CD4-positive, alpha-beta memory T cell (primary cell): Measurements from ENCODE around the gene FBXW8. TPM values are rescaled to one million over a fixed set of nuclear protein-coding genes. Genes with fewer than 3 reads are reported as not detected.

Experiments
- CTCF ChIA-PET: fragments of 350-600 bp; sonication (Branson Sonifier 250); formaldehyde crosslinking; loops from one replicate; lab custom pipeline; 2021; ENCODE audit warnings: inconsistent platforms; ENCODE audit not compliant: partially characterized antibody; lab: Charles Lee
- POLR2A ChIA-PET: fragments of 350-600 bp; sonication (Branson Sonifier 250); formaldehyde crosslinking; loops from one replicate; lab custom pipeline; 2021; ENCODE audit not compliant: partially characterized antibody; lab: Charles Lee
- DNase-seq, 5 donors: peaks; one replicate each; pipeline versions ENCODE4 v3.0.0 to v3.0.0-alpha.2; 2020 to 2022; ENCODE audit warnings: mixed read lengths in 1 of 5
- H3K27ac ChIP-seq: one replicate; pipeline ENCODE4 v1.7.0; 2013; ENCODE audit warnings: low read depth, low read length
- H3K27me3 ChIP-seq: 2 replicates; pipeline ENCODE4 v1.7.0; 2013; ENCODE audit warnings: mild to moderate bottlenecking, low read length, moderate library complexity; ENCODE audit not compliant: insufficient read depth
- H3K36me3 ChIP-seq: 2 replicates; pipeline ENCODE4 v1.7.0; 2013; ENCODE audit warnings: mild to moderate bottlenecking, low read length, moderate library complexity; ENCODE audit not compliant: insufficient read depth
- H3K4me1 ChIP-seq: 2 replicates; pipeline ENCODE4 v1.7.0; 2013; ENCODE audit warnings: mild to moderate bottlenecking, low read length, moderate library complexity; ENCODE audit not compliant: insufficient read depth
- H3K4me3 ChIP-seq, 2 donors: one replicate each; pipeline ENCODE4 v1.7.0; 2013; ENCODE audit warnings: low read length in 2 of 2, mild to moderate bottlenecking in 1 of 2
- H3K9me3 ChIP-seq, 2 donors: one replicate each; pipeline ENCODE4 v1.7.0; 2013; ENCODE audit warnings: low read length in 2 of 2, control low read depth in 1 of 2; ENCODE audit not compliant: control insufficient read depth in 1 of 2
- H3K27ac Mint-ChIP-seq, 7 donors: one replicate each; pipeline ENCODE4 v1.8.0; 2020 to 2021; ENCODE audit warnings: mixed read lengths in 7 of 7, mild to moderate bottlenecking in 6 of 7, inconsistent platforms in 3 of 7, moderate library complexity in 3 of 7
- H3K27me3 Mint-ChIP-seq, 2 donors: one replicate each; pipeline ENCODE4 v1.8.0; 2020 to 2021; ENCODE audit warnings: mixed read lengths in 2 of 2
- H3K36me3 Mint-ChIP-seq, 2 donors: one replicate each; pipeline ENCODE4 v1.8.0; 2020 to 2021; ENCODE audit warnings: mixed read lengths in 2 of 2, inconsistent platforms in 1 of 2, mild to moderate bottlenecking in 1 of 2
- H3K4me1 Mint-ChIP-seq, 4 donors: one replicate each; pipeline ENCODE4 v1.8.0; 2020 to 2021; ENCODE audit warnings: mixed read lengths in 4 of 4, mild to moderate bottlenecking in 1 of 4
- H3K4me3 Mint-ChIP-seq, 8 donors: one replicate each; pipeline ENCODE4 v1.8.0; 2020 to 2021; ENCODE audit warnings: mixed read lengths in 8 of 8, mild to moderate bottlenecking in 7 of 8, moderate library complexity in 6 of 8, inconsistent platforms in 3 of 8
- H3K9me3 Mint-ChIP-seq, 8 donors: one replicate each; pipeline ENCODE4 v1.8.0; 2020 to 2021; ENCODE audit warnings: mixed read lengths in 8 of 8, mild to moderate bottlenecking in 5 of 8, inconsistent platforms in 3 of 8, moderate library complexity in 1 of 8
- intact Hi-C: fragments of 100-400 bp; cut with micrococcal nuclease; formaldehyde crosslinking; loops from one replicate; pipeline ENCODE4 v1.15.1; 2023
- polyA plus RNA-seq, 2 donors: library from polyadenylated mRNA; unstranded; fragments of 300-500 nt; fragmentation: Illumina TruSeq; gene quantifications; one replicate each; pipeline ENCODE4 v1.2.3, GENCODE V29; 2021
- total RNA-seq, 2 experiments: library from RNA; stranded (reverse); gene quantifications; one replicate each; pipeline ENCODE4 v1.2.3, GENCODE V29; 2021

The FBXW8 gene
- total and polyA plus RNA-seq, 4 experiments from 2014 or later, result 2.3 to 10.2 (median 7.0) TPM

DNA sequence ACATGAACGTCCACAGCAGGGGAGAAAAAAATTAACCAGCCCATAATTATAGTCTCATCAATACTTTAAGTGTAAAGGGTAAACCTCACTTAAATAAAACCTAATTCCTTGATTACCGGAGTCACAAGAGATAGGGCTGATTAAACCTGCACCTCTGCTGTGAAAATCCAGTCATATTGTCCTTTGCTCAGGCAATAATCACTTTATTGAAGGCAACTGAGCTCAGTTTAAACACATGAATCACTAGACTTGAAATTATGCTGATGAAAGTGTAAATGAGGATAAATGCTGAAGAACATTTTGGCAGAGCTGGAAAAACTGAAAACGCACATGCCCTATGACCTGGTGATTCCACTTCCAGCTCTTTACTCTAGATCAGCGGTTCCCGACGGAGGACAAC lies 22.9 kb upstream of the FBXW8 start:
- peaks cover 0 to 5% (median 3%) of the 10 kb centered on the region in 8 donors for H3K9me3 Mint-ChIP-seq
- Histone ChIP-seq H3K4me1 (no peaks in the 10 kb centered on the region), H3K9me3 (no peaks in the 10 kb centered on the region), H3K27ac (no peak overlapping the region), H3K4me3 (no peak overlapping the region), H3K27me3 (peaks cover 3% of the 10 kb centered on the region), H3K36me3 (no peaks in the 10 kb centered on the region)
- H3K27ac Mint-ChIP-seq, result no peak overlapping the region
- H3K36me3 Mint-ChIP-seq, result no peaks in the 10 kb centered on the region
- ChIA-PET POLR2A (no interaction called here), CTCF (no interaction called here)
- DNase-seq, result no peak
- no peak overlapping the region for H3K4me3 Mint-ChIP-seq
- intact Hi-C loops, result no loop called here
- H3K4me1 Mint-ChIP-seq, result peaks cover 0 to 4% (median under 1%) of the 10 kb centered on the region in 4 donors
- H3K27me3 Mint-ChIP-seq, result peaks cover 11 to 23% of the 10 kb centered on the region in 2 donors

DNA sequence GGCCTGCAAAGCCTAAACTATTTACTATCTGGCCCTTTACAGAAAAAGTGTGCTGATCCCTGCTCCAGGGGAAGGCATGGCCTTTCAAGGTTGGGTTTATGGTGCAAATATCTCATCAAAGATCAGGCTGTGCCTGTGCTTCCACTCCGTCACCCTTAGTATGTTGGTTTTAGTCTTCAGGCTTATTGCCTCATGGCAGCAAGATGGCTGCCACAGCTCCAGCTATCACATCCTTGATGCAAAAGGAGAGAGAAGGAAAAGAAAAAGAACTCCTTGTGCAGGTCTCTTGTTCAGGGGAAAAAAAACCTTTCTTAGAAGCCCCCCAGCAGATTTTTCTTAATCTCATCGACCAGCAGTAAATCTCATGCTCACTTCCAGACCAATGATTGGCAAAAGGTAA lies 20.4 kb upstream of the FBXW8 start:
- ChIA-PET CTCF (no interaction called here), POLR2A (no interaction called here)
- Mint-ChIP-seq H3K27ac (no peak overlapping the region), H3K36me3 (no peaks in the 10 kb centered on the region), H3K4me3 (no peak overlapping the region), H3K9me3 (peaks cover 0 to 5% (median 3%) of the 10 kb centered on the region in 8 donors), H3K4me1 (no peaks in the 10 kb centered on the region), H3K27me3 (peaks cover 3 to 13% of the 10 kb centered on the region in 2 donors)
- H3K4me3 ChIP-seq, result no peak overlapping the region
- no peaks in the 10 kb centered on the region for H3K27me3 ChIP-seq
- DNase-seq, result no peak
- H3K36me3 ChIP-seq, result no peaks in the 10 kb centered on the region
- H3K9me3 ChIP-seq, result no peaks in the 10 kb centered on the region
- H3K4me1 ChIP-seq, result no peaks in the 10 kb centered on the region
- intact Hi-C loops, result no loop called here
- no peak overlapping the region for H3K27ac ChIP-seq

DNA sequence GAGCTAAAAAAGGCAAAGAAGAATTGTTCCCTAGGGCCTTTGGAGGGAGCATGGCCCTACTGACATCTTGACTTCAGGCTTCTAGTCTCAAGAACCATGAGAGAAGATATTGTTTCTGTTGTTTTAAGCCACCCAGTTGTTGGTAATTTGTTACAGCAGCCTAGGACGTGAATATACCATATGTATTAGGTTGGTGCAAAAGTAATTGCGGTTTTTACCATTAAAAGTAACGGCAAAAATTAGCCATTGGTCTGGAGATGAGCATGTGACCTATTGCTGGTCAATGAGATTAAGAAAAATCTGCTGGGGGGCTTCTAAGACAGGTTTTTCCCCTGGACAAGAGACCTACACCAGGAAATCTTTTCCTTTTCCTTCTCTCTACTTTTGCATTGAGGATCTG lies 19.7 kb upstream of the FBXW8 start:
- Mint-ChIP-seq H3K36me3 (no peaks in the 10 kb centered on the region), H3K4me3 (no peak overlapping the region), H3K27me3 (peaks cover 6 to 13% of the 10 kb centered on the region in 2 donors), H3K27ac (no peak overlapping the region), H3K9me3 (peaks cover 0 to 5% (median 3%) of the 10 kb centered on the region in 8 donors), H3K4me1 (no peaks in the 10 kb centered on the region)
- intact Hi-C loops, result no loop called here
- Histone ChIP-seq H3K4me3 (no peak overlapping the region), H3K36me3 (no peaks in the 10 kb centered on the region), H3K27ac (no peak overlapping the region), H3K4me1 (no peaks in the 10 kb centered on the region), H3K9me3 (no peaks in the 10 kb centered on the region), H3K27me3 (no peaks in the 10 kb centered on the region)
- CTCF ChIA-PET, result no interaction called here
- DNase-seq, result no peak
- POLR2A ChIA-PET, result no interaction called here

DNA sequence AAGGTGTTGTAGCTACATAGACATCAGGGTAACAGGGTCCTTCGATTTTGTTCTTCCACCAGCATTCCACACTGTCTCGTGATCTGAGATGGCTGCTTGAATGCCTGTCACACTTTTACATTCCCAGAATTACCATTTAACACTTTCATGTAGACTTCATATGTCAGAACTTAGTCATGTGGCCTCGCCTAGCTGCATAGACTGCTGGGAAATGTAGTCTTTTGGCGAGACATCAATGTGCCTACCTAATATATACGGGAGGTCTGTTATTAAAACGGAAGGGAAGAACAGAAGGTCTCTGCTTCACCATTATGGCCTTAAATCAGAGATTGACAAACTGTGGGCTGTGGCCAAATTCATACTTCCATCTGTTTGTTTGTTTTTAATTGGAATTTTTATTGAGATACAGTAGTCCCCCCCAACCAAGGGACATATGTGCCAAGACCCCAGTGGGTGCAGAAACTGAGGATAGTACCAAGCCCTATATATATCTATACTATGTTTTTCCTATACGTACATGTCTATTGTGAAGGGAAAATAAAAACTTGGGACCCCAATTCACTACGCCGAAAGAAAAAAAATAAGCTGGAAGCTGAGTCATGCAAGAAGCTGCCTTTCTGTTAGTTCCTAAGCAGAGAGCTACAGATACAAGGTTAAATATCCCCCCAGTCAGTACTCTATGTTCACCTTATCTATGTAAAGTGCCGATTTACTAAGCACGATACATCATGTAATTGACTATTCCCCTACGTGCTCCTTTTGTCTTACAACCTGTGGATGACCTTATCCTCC lies 18.2 kb upstream of the FBXW8 start:
- Histone ChIP-seq H3K36me3 (no peaks in the 10 kb centered on the region), H3K4me1 (no peaks in the 10 kb centered on the region), H3K27me3 (no peaks in the 10 kb centered on the region), H3K27ac (no peak overlapping the region), H3K4me3 (no peak overlapping the region), H3K9me3 (no peaks in the 10 kb centered on the region)
- H3K4me1 Mint-ChIP-seq, result no peaks in the 10 kb centered on the region
- DNase-seq, result no peak
- H3K27me3 Mint-ChIP-seq, result peaks cover 6 to 7% of the 10 kb centered on the region in 2 donors
- ChIA-PET CTCF (no interaction called here), POLR2A (interaction anchor here (0.6 kb wide), 1 partner anchor 50 kb away, joined by 3 read pairs; no protein-coding TSS in a partner anchor)
- H3K4me3 Mint-ChIP-seq, result no peak overlapping the region
- no peaks in the 10 kb centered on the region for H3K36me3 Mint-ChIP-seq
- H3K9me3 Mint-ChIP-seq, result peaks cover 0 to 5% (median 2%) of the 10 kb centered on the region in 8 donors
- H3K27ac Mint-ChIP-seq, result no peak overlapping the region
- intact Hi-C loops, result no loop called here

DNA sequence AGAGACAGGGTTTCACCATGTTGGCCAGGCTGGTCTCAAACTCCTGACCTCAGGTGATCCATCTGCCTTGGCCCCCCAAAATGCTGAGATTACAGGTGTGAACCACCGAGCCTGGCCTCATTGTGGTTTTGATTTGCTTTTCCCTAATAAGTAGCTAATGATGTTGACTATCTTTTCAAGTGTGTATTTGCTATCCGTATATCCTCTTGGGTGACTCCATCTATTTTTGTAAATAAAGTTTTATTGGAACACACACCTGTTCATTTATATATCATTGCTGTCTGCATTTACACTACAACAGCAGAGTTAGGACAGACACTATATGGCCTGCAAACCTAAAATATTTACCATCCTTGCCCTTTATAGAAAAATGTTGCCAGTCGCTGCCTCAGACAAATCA lies 15.8 kb upstream of the FBXW8 start:
- ChIA-PET CTCF (no interaction called here), POLR2A (no interaction called here)
- Mint-ChIP-seq H3K27me3 (peaks cover 7 to 9% of the 10 kb centered on the region in 2 donors), H3K27ac (no peak overlapping the region), H3K9me3 (peaks cover 0 to 6% (median 2%) of the 10 kb centered on the region in 8 donors), H3K4me1 (no peaks in the 10 kb centered on the region), H3K36me3 (no peaks in the 10 kb centered on the region), H3K4me3 (no peak overlapping the region)
- DNase-seq, result no peak
- no peaks in the 10 kb centered on the region for H3K36me3 ChIP-seq
- no peaks in the 10 kb centered on the region for H3K9me3 ChIP-seq
- no peaks in the 10 kb centered on the region for H3K27me3 ChIP-seq
- intact Hi-C loops, result no loop called here
- H3K27ac ChIP-seq, result no peak overlapping the region
- no peak overlapping the region for H3K4me3 ChIP-seq
- H3K4me1 ChIP-seq, result no peaks in the 10 kb centered on the region

DNA sequence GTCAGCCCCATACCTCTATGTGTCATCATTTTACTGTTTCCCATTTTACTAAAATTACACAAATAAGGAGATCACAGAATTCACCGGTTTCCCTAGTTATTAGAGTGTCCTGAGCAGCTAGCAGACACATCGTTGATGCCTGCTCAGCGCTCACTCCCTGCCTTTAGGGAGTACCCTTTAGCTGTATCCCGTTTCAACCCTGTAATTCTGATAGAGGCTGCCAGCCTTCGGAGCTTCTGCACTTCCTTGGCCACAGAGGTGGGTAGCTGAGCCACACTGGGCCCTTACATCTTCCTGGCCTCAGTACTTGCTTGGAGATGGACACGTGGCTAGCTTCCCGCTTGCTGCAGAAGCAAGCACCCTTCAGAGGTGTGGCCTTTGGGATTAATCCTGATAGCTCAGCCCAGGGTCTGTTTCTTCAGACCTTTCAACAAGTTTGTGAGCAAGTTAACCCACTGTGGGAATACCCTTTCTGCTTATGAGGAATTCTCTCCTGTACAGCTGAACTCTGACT lies 14.3 kb upstream of the FBXW8 start:
- Histone ChIP-seq H3K27ac (no peak overlapping the region), H3K9me3 (no peaks in the 10 kb centered on the region), H3K27me3 (no peaks in the 10 kb centered on the region), H3K4me3 (no peak overlapping the region), H3K4me1 (no peaks in the 10 kb centered on the region), H3K36me3 (no peaks in the 10 kb centered on the region)
- Mint-ChIP-seq H3K4me3 (no peak overlapping the region), H3K4me1 (no peaks in the 10 kb centered on the region), H3K27ac (no peak overlapping the region), H3K27me3 (peaks cover 6 to 9% of the 10 kb centered on the region in 2 donors), H3K36me3 (no peaks in the 10 kb centered on the region), H3K9me3 (peaks cover 0 to 4% (median 0%) of the 10 kb centered on the region in 8 donors)
- ChIA-PET CTCF (no interaction called here), POLR2A (no interaction called here)
- intact Hi-C loops, result no loop called here
- DNase-seq, result no peak

DNA sequence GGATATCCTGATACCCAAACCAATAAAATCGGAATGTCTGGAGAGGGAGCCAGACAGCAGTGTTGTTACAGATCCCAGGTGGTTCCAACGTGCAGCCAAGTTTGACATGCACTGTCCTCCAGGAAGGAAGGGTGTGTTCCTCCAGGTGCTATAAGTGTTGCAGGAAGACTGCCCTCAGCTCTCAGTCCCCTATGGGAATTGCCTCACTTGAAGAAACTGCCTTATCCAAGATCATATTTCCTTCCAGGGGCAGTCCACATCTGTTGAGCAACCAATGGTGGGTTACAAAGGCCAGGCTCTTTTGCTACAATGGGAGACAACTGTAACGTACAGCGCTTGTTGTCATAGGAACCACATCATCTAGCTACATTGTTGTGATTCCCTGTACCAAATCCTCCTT lies 13.3 kb upstream of the FBXW8 start:
- Mint-ChIP-seq H3K9me3 (peaks cover 0 to 8% (median 0%) of the 10 kb centered on the region in 8 donors), H3K27ac (no peak overlapping the region), H3K36me3 (no peaks in the 10 kb centered on the region), H3K4me1 (no peaks in the 10 kb centered on the region), H3K27me3 (peaks cover 12 to 16% of the 10 kb centered on the region in 2 donors), H3K4me3 (no peak overlapping the region)
- Histone ChIP-seq H3K4me3 (no peak overlapping the region), H3K27ac (no peak overlapping the region), H3K27me3 (no peaks in the 10 kb centered on the region), H3K4me1 (no peaks in the 10 kb centered on the region), H3K9me3 (no peaks in the 10 kb centered on the region), H3K36me3 (no peaks in the 10 kb centered on the region)
- intact Hi-C loops, result no loop called here
- POLR2A ChIA-PET, result no interaction called here
- no peak for DNase-seq
- CTCF ChIA-PET, result no interaction called here
